IMR-90 (cell line): ENCODE results near the gene POU2F2. TPM values are rescaled to one million over a fixed set of nuclear protein-coding genes. Genes with fewer than 3 reads are reported as not detected.

Experiments
- ATAC-seq: fragments of 200-7000 bp; cut with Tn5 transposase; 2 replicates; pipeline ENCODE4 v1.9.1; 2020; ENCODE audit warnings: low read depth, mild to moderate bottlenecking, moderate library complexity
- BruUV-seq: library from RNA; stranded (reverse); fragments of 400-500 nt; replicated peaks from 2 replicates; lab custom pipeline; 2021; lab: Mats Ljungman, UMichigan
- CTCF ChIA-PET: fragments of 300-600 bp; formaldehyde crosslinking; extraction: SDS; loops from one replicate; lab custom pipeline; 2021; ENCODE audit warnings: antibody characterized with exemption; lab: Yijun Ruan, JAX
- POLR2A ChIA-PET: fragments of 300-600 bp; sonication (Branson Sonifier 250); formaldehyde crosslinking; loops from one replicate; lab custom pipeline; 2022; ENCODE audit warnings: antibody characterized with exemption; ENCODE audit not compliant: unreplicated experiment; lab: Charles Lee
- DNase-seq: peaks from one replicate; pipeline ENCODE4 v3.0.0; 2013
- H2AFZ ChIP-seq: replicated peaks from 2 replicates; pipeline ENCODE3; 2013; ENCODE audit warnings: low read length, mild to moderate bottlenecking; ENCODE audit not compliant: poor library complexity
- H2AK5ac ChIP-seq: 2 replicates; pipeline ENCODE4 v1.6.1; 2013; ENCODE audit warnings: low read depth, low read length, inconsistent platforms
- H2AK9ac ChIP-seq: replicated peaks from 2 replicates; pipeline ENCODE3; 2013; ENCODE audit warnings: mild to moderate bottlenecking, low read depth, low read length, moderate library complexity; ENCODE audit not compliant: poor library complexity
- H2BK120ac ChIP-seq: 2 replicates; pipeline ENCODE4 v1.6.1; 2013; ENCODE audit warnings: low read depth, low read length, inconsistent platforms
- H2BK15ac ChIP-seq: 3 replicates; pipeline ENCODE4 v1.6.1; 2013; ENCODE audit warnings: low read depth, low read length, inconsistent platforms
- H2BK20ac ChIP-seq: 2 replicates; pipeline ENCODE4 v1.6.1; 2013; ENCODE audit warnings: low read depth, mild to moderate bottlenecking, inconsistent platforms, low read length, moderate library complexity
- H2BK5ac ChIP-seq: 2 replicates; pipeline ENCODE4 v1.6.1; 2013; ENCODE audit warnings: mild to moderate bottlenecking, low read depth, low read length, inconsistent platforms; ENCODE audit not compliant: poor library complexity, severe bottlenecking
- H3K14ac ChIP-seq: replicated peaks from 2 replicates; pipeline ENCODE4 v1.6.1; 2013; ENCODE audit warnings: low read depth, low read length, inconsistent platforms
- H3K18ac ChIP-seq: 2 replicates; pipeline ENCODE4 v1.6.1; 2013; ENCODE audit warnings: low read depth, low read length, control low read depth
- H3K23ac ChIP-seq: 2 replicates; pipeline ENCODE4 v1.6.1; 2013; ENCODE audit warnings: low read depth, low read length, inconsistent platforms
- H3K27ac ChIP-seq: 2 replicates; pipeline ENCODE4 v1.5.1; 2013; ENCODE audit warnings: mild to moderate bottlenecking, control low read depth, low read length; ENCODE audit not compliant: insufficient read depth
- H3K27me3 ChIP-seq: 2 replicates; pipeline ENCODE4 v1.6.1; 2013; ENCODE audit warnings: low read length; ENCODE audit not compliant: control insufficient read depth, insufficient read depth
- H3K36me3 ChIP-seq: 2 replicates; pipeline ENCODE4 v1.6.1; 2013; ENCODE audit warnings: low read length, mixed read lengths; ENCODE audit not compliant: control insufficient read depth, insufficient read depth
- H3K4ac ChIP-seq: 2 replicates; pipeline ENCODE4 v1.6.1; 2013; ENCODE audit warnings: low read depth, low read length, inconsistent platforms
- H3K4me1 ChIP-seq: 2 replicates; pipeline ENCODE4 v1.6.1; 2013; ENCODE audit warnings: low read length, mixed read lengths; ENCODE audit not compliant: control insufficient read depth, insufficient read depth
- H3K4me2 ChIP-seq: 2 replicates; pipeline ENCODE4 v1.6.1; 2013; ENCODE audit warnings: low read depth, mild to moderate bottlenecking, control low read depth, low read length, moderate library complexity
- H3K4me3 ChIP-seq: 2 replicates; pipeline ENCODE4 v1.5.1; 2013; ENCODE audit warnings: low read depth, mild to moderate bottlenecking, control low read depth, low read length, moderate library complexity; ENCODE audit not compliant: insufficient read depth
- H3K56ac ChIP-seq: 2 replicates; pipeline ENCODE4 v1.6.1; 2013; ENCODE audit warnings: low read length, inconsistent platforms; ENCODE audit not compliant: insufficient read depth; ENCODE audit errors: extremely low read depth
- H3K79me1 ChIP-seq, 2 experiments: 2 replicates each; pipeline ENCODE4 v1.6.1; 2013; ENCODE audit warnings: low read length in 2 of 2, inconsistent platforms in 1 of 2, low read depth in 1 of 2
- H3K9ac ChIP-seq: 2 replicates; pipeline ENCODE4 v1.6.1; 2013; ENCODE audit warnings: low read depth, low read length, control low read depth
- H3K9me1 ChIP-seq: 2 replicates; pipeline ENCODE4 v1.6.1; 2013; ENCODE audit warnings: low read length, inconsistent platforms; ENCODE audit not compliant: insufficient read depth
- H3K9me3 ChIP-seq: 2 replicates; pipeline ENCODE4 v1.6.1; 2013; ENCODE audit warnings: low read length; ENCODE audit not compliant: control insufficient read depth, insufficient read depth
- H4K20me1 ChIP-seq: 2 replicates; pipeline ENCODE4 v1.6.1; 2013; ENCODE audit warnings: low read length, inconsistent platforms; ENCODE audit not compliant: insufficient read depth
- H4K5ac ChIP-seq: 2 replicates; pipeline ENCODE4 v1.6.1; 2013; ENCODE audit warnings: mild to moderate bottlenecking, low read depth, low read length, control low read depth
- H4K8ac ChIP-seq, 2 experiments: 2 replicates each; pipeline ENCODE4 v1.6.1; 2013; ENCODE audit warnings: low read depth in 2 of 2, low read length in 2 of 2, control low read depth in 1 of 2, inconsistent platforms in 1 of 2
- H4K91ac ChIP-seq: 2 replicates; pipeline ENCODE4 v1.6.1; 2013; ENCODE audit warnings: low read depth, low read length, inconsistent platforms; ENCODE audit not compliant: insufficient read depth
- CEBPB ChIP-seq: IDR thresholded peaks from 2 replicates; pipeline ENCODE4 v1.6.1; 2012; ENCODE audit warnings: low read depth, low read length, improper control_type of control experiment
- CHD1 ChIP-seq: IDR thresholded peaks from 2 replicates; pipeline ENCODE4 v1.6.1; 2012; ENCODE audit warnings: low read depth, low read length, improper control_type of control experiment
- CTCF ChIP-seq: conservative IDR thresholded peaks from 2 replicates; pipeline ENCODE4 v1.5.1; 2012; ENCODE audit warnings: mild to moderate bottlenecking, low read depth, low read length, improper control_type of control experiment
- MAFK ChIP-seq: IDR thresholded peaks from 2 replicates; pipeline ENCODE4 v1.6.1; 2012; ENCODE audit warnings: low read depth, low read length, improper control_type of control experiment
- MAZ ChIP-seq: IDR thresholded peaks from 2 replicates; pipeline ENCODE4 v1.6.1; 2012; ENCODE audit warnings: low read depth, mild to moderate bottlenecking, low read length, improper control_type of control experiment, moderate library complexity, borderline replicate concordance
- MXI1 ChIP-seq: IDR thresholded peaks from 2 replicates; pipeline ENCODE4 v1.6.1; 2012; ENCODE audit warnings: low read depth, mild to moderate bottlenecking, low read length, moderate library complexity, borderline replicate concordance
- NFE2L2 ChIP-seq: fragments of 150-350 bp; IDR thresholded peaks from 2 replicates; pipeline ENCODE4 v1.6.1; 2016; ENCODE audit warnings: low read depth, mild to moderate bottlenecking, low read length
- POLR2A ChIP-seq: IDR thresholded peaks from 2 replicates; pipeline ENCODE4 v1.6.1; 2012; ENCODE audit warnings: mild to moderate bottlenecking, low read depth, low read length
- RAD21 ChIP-seq: IDR thresholded peaks from 2 replicates; pipeline ENCODE4 v1.6.1; 2012; ENCODE audit warnings: low read length, improper control_type of control experiment
- RFX5 ChIP-seq: IDR thresholded peaks from 2 replicates; pipeline ENCODE4 v1.8.0; 2012; ENCODE audit warnings: low read depth, mild to moderate bottlenecking, low read length, moderate library complexity
- SMC3 ChIP-seq: fragments of 150-350 bp; IDR thresholded peaks from 2 replicates; pipeline ENCODE4 v1.6.1; 2016; ENCODE audit warnings: low read depth, mild to moderate bottlenecking, antibody characterized with exemption, low read length, moderate library complexity
- USF2 ChIP-seq: fragments of 150-350 bp; IDR thresholded peaks from 2 replicates; pipeline ENCODE4 v1.6.1; 2017; ENCODE audit warnings: mild to moderate bottlenecking, antibody characterized with exemption, low read length, low read depth
- WGBS, 2 experiments: methylation state at CpG; one replicate each; pipeline versions ENCODE4 v1.1.5 to v1.1.7; 2013; ENCODE audit warnings: missing lambda C conversion rate in 2 of 2; ENCODE audit not compliant: insufficient read length in 1 of 2; ENCODE audit errors: extremely low coverage in 2 of 2; 5-methylcytosine and 5-hydroxymethylcytosine counted together
- dilution Hi-C: fragments of 300-500 bp; cut with HindIII; formaldehyde crosslinking; loops from one replicate; pipeline ENCODE4 v1.14.3; 2018; ENCODE audit warnings: low sequenced_read_pairs; ENCODE audit not compliant: unreplicated experiment
- in situ Hi-C: fragments of 300-500 bp; cut with MboI; formaldehyde crosslinking; loops from 3 replicates; pipeline ENCODE4 v1.14.3; 2019; ENCODE audit warnings: low sequenced_read_pairs, inconsistent platforms, mixed read lengths
- intact Hi-C: fragments of 100-400 bp; cut with micrococcal nuclease; formaldehyde crosslinking; loops from 2 replicates; pipeline ENCODE4 v1.10.0; 2022
- polyA plus RNA-seq, 3 experiments: library from polyadenylated mRNA; depleted of rRNA; stranded (reverse); fragments of >200 nt; gene quantifications; 2 replicates each; pipeline ENCODE4 v1.2.3, GENCODE V29; 2012; ENCODE audit warnings: low replicate concordance in 1 of 3
- total RNA-seq: library from RNA; depleted of rRNA; stranded (reverse); fragments of >200 nt; gene quantifications from 2 replicates; pipeline ENCODE4 v1.2.3, GENCODE V29; 2012
- TF ChIP-seq, protein P1 (sequence below): fragments of 150-350 bp; IDR thresholded peaks from 2 replicates; pipeline ENCODE4 v1.6.1; 2016; ENCODE audit warnings: low read depth, mild to moderate bottlenecking, low read length, moderate library complexity, borderline replicate concordance

POU2F2 gene
- total and polyA plus RNA-seq, 2 of the 4 experiments (the other 2 are of a cell fraction): 0.54 to 5.0 TPM

DNA sequence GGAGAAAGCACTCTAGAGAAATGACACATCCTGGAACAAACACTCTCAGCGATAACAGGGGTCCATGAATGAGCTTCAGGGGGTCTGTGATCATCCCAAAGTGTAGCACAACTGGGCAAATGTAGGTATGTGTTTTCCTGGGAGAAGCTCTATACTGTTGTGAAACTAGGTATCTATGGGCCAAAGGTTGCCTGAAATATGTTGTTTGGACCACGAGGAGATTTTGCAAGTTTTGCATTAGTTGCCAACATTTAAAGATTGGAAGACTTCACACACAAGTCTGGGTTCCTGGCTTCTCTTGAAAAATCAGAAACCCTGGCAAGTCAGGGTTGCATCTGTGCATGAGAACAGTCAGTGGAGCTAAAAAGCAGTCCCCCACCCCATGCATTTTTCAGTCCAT lies 26.7 kb upstream of the POU2F2 start:
- Histone ChIP-seq H3K9me3 (no peaks in the 10 kb centered on the region), H3K4me1 (no peaks in the 10 kb centered on the region), H4K5ac (no peak overlapping the region), H3K18ac (no peak overlapping the region), H3K9ac (no peak overlapping the region), H4K91ac (no peak overlapping the region), H3K9me1 (no peaks in the 10 kb centered on the region), H3K4ac (no peak overlapping the region), H2AK5ac (no peak overlapping the region), H3K56ac (no peak overlapping the region), H2AFZ (no peak overlapping the region), H3K36me3 (no peaks in the 10 kb centered on the region), H3K4me2 (no peak overlapping the region), H3K4me3 (no peak overlapping the region), H3K14ac (no peak overlapping the region), H3K27me3 (peaks cover 93% of the 10 kb centered on the region), H2AK9ac (no peak overlapping the region), H4K8ac (no peak overlapping the region), H3K79me1 (no peaks in the 10 kb centered on the region), H3K23ac (no peak overlapping the region), H3K27ac (no peak overlapping the region), H2BK20ac (no peak overlapping the region), H2BK5ac (no peak overlapping the region), H2BK15ac (no peak overlapping the region), H2BK120ac (no peak overlapping the region), H4K20me1 (no peaks in the 10 kb centered on the region)
- in situ Hi-C loops: no loop called here
- no peak for DNase-seq
- dilution Hi-C loops: no loop called here
- intact Hi-C loops: no loop called here
- CTCF ChIA-PET: interaction anchor here (0.6 to 1.0 kb wide), 2 partner anchors 9 to 125 kb away, joined by 3 to 4 read pairs; no protein-coding TSS in a partner anchor
- ATAC-seq: no peak
- no TSS peak for BruUV-seq
- POLR2A ChIA-PET: no interaction called here
- 20% methylated on average over 1 of the region's 2 CpGs; no CpG with 5 or more reads in 1 of the 2 experiments for WGBS, 2 experiments
- TF ChIP-seq NFE2L2: no peak
- TF ChIP-seq RAD21: no peak
- no peak for TF ChIP-seq CHD1
- TF ChIP-seq SMC3: no peak
- no peak for TF ChIP-seq POLR2A
- TF ChIP-seq MAFK: no peak
- TF ChIP-seq CEBPB: no peak
- TF ChIP-seq MXI1: no peak
- no peak for TF ChIP-seq CTCF
- no peak for TF ChIP-seq RFX5
- TF ChIP-seq, protein P1, sequence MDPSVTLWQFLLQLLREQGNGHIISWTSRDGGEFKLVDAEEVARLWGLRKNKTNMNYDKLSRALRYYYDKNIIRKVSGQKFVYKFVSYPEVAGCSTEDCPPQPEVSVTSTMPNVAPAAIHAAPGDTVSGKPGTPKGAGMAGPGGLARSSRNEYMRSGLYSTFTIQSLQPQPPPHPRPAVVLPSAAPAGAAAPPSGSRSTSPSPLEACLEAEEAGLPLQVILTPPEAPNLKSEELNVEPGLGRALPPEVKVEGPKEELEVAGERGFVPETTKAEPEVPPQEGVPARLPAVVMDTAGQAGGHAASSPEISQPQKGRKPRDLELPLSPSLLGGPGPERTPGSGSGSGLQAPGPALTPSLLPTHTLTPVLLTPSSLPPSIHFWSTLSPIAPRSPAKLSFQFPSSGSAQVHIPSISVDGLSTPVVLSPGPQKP: no peak
- no peak for TF ChIP-seq MAZ
- TF ChIP-seq USF2: no peak
